ENCODE results near the gene TRMT10B.

DNA sequence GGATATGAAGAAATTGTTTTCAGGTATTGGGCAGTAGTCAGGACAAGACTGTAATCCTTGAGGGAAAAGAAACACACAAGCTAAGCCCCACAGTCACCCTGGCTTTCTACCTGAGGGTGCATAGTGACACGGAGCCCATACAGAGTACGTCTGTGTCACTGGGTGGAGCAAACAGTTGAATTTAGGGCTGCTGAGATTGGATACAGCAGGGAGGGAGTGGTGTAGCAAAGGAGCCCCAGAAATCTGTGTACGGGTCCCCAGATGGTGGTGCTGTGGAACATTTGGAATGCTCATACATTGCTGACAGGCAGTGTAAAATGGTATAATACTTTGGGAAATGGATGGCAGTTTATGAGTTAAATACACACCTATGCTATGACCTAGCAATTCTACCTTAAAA lies 5.1 kb downstream of the TRMT10B start:
- TF ChIP-seq, protein P1, sequence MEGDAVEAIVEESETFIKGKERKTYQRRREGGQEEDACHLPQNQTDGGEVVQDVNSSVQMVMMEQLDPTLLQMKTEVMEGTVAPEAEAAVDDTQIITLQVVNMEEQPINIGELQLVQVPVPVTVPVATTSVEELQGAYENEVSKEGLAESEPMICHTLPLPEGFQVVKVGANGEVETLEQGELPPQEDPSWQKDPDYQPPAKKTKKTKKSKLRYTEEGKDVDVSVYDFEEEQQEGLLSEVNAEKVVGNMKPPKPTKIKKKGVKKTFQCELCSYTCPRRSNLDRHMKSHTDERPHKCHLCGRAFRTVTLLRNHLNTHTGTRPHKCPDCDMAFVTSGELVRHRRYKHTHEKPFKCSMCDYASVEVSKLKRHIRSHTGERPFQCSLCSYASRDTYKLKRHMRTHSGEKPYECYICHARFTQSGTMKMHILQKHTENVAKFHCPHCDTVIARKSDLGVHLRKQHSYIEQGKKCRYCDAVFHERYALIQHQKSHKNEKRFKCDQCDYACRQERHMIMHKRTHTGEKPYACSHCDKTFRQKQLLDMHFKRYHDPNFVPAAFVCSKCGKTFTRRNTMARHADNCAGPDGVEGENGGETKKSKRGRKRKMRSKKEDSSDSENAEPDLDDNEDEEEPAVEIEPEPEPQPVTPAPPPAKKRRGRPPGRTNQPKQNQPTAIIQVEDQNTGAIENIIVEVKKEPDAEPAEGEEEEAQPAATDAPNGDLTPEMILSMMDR (IDR thresholded peaks at IDR 0.05; ENCODE audit: poor library complexity), result no peak
- TF ChIP-seq EZH2phosphoT487 (IDR thresholded peaks at IDR 0.05; ENCODE audit: low read depth, severe bottlenecking, unreplicated experiment), result no peak
